ENCODE measurements around the gene SUCLG2. TPM values are rescaled to one million over a fixed set of nuclear protein-coding genes. Genes with fewer than 3 reads are reported as not detected.

Gene SUCLG2
- total and polyA plus RNA-seq, 2 of the 4 experiments (the other 2 are of a cell fraction) = 26.8 to 34.6 TPM

DNA sequence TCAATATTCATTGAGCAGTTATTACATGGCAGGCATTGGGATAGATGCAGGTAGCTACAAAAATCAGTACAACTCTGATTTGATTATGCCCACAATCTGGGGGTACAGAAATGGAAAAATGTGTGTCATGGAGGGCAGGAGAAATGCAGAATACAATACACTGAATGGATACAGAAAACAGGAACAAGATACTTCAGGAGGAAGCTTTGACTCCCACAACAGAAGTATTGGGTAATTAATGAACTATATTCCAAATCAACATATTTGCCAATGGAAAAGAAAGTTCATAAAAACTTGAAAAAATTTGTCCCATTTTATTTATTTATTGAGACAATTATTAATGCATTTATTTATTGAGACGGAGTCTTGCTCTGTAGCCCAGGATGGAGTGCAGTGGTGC, 207.0 kb downstream of the SUCLG2 start:
- POLR2A ChIA-PET (ENCODE audit: unreplicated experiment) = no interaction called here

More for the DNA sequence above, 207.0 kb downstream of the SUCLG2 start:
- H4K20me1 ChIP-seq (ENCODE audit: insufficient read depth, low read length) = no peaks in the 10 kb centered on the region; the same call in 1 of the 2 replicates
- H2BK15ac ChIP-seq (ENCODE audit: low read depth, low read length) = no peak overlapping the region
- no peak for ATAC-seq (ENCODE audit: low read depth)
- H3K18ac ChIP-seq (ENCODE audit: low read depth, low read length) = no peak overlapping the region
- H3K14ac ChIP-seq (replicated peaks; ENCODE audit: low read depth, low read length) = no peak overlapping the region
- no peak overlapping the region for H2AFZ ChIP-seq (replicated peaks; ENCODE audit: low read length, poor library complexity)
- H4K91ac ChIP-seq (ENCODE audit: insufficient read depth, low read depth, low read length) = no peak overlapping the region
- no peak overlapping the region for H4K5ac ChIP-seq (ENCODE audit: low read depth, low read length)
- no CpG with 5 or more reads among the region's 1 CpG for WGBS, 2 experiments (ENCODE audit: extremely low coverage in 2 of 2, insufficient read length in 1 of 2)
- in situ Hi-C loops (cut with MboI; ENCODE audit: low sequenced_read_pairs) = no loop called here
- no peak overlapping the region for H3K23ac ChIP-seq (ENCODE audit: low read depth, low read length)
- H3K9ac ChIP-seq (ENCODE audit: low read depth, low read length) = no peak overlapping the region
- TF ChIP-seq, protein P1, sequence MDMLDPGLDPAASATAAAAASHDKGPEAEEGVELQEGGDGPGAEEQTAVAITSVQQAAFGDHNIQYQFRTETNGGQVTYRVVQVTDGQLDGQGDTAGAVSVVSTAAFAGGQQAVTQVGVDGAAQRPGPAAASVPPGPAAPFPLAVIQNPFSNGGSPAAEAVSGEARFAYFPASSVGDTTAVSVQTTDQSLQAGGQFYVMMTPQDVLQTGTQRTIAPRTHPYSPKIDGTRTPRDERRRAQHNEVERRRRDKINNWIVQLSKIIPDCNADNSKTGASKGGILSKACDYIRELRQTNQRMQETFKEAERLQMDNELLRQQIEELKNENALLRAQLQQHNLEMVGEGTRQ (IDR thresholded peaks at IDR 0.05; ENCODE audit: low read depth, low read length) = no peak
- TF ChIP-seq, protein P2, sequence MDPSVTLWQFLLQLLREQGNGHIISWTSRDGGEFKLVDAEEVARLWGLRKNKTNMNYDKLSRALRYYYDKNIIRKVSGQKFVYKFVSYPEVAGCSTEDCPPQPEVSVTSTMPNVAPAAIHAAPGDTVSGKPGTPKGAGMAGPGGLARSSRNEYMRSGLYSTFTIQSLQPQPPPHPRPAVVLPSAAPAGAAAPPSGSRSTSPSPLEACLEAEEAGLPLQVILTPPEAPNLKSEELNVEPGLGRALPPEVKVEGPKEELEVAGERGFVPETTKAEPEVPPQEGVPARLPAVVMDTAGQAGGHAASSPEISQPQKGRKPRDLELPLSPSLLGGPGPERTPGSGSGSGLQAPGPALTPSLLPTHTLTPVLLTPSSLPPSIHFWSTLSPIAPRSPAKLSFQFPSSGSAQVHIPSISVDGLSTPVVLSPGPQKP (IDR thresholded peaks at IDR 0.05; ENCODE audit: borderline replicate concordance, low read depth, low read length) = no peak
- TF ChIP-seq MXI1 (IDR thresholded peaks at IDR 0.05; ENCODE audit: borderline replicate concordance, low read depth, low read length) (no peak), RAD21 (IDR thresholded peaks at IDR 0.05; ENCODE audit: low read length) (no peak), RFX5 (IDR thresholded peaks at IDR 0.05; ENCODE audit: low read depth, low read length) (no peak), NFE2L2 (IDR thresholded peaks at IDR 0.05; ENCODE audit: low read depth, low read length) (no peak), MAZ (IDR thresholded peaks at IDR 0.05; ENCODE audit: borderline replicate concordance, low read depth, low read length) (no peak), BHLHE40 (IDR thresholded peaks at IDR 0.05; ENCODE audit: low read depth, low read length) (no peak), SMC3 (IDR thresholded peaks at IDR 0.05; ENCODE audit: low read depth, low read length) (no peak), RCOR1 (IDR thresholded peaks at IDR 0.05; ENCODE audit: insufficient replicate concordance, low read length) (no peak), FOS (IDR thresholded peaks at IDR 0.05; ENCODE audit: low read depth, low read length) (no peak), POLR2A (IDR thresholded peaks at IDR 0.05; ENCODE audit: low read depth, low read length) (no peak), CEBPB (IDR thresholded peaks at IDR 0.05; ENCODE audit: low read depth, low read length) (no peak), MAFK (IDR thresholded peaks at IDR 0.05; ENCODE audit: low read depth, low read length) (no peak), CHD1 (IDR thresholded peaks at IDR 0.05; ENCODE audit: low read depth, low read length) (no peak)
- TF ChIP-seq, protein P3, sequence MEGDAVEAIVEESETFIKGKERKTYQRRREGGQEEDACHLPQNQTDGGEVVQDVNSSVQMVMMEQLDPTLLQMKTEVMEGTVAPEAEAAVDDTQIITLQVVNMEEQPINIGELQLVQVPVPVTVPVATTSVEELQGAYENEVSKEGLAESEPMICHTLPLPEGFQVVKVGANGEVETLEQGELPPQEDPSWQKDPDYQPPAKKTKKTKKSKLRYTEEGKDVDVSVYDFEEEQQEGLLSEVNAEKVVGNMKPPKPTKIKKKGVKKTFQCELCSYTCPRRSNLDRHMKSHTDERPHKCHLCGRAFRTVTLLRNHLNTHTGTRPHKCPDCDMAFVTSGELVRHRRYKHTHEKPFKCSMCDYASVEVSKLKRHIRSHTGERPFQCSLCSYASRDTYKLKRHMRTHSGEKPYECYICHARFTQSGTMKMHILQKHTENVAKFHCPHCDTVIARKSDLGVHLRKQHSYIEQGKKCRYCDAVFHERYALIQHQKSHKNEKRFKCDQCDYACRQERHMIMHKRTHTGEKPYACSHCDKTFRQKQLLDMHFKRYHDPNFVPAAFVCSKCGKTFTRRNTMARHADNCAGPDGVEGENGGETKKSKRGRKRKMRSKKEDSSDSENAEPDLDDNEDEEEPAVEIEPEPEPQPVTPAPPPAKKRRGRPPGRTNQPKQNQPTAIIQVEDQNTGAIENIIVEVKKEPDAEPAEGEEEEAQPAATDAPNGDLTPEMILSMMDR (conservative IDR thresholded peaks at IDR 0.05; ENCODE audit: low read depth, low read length) = no peak
- no peak overlapping the region for H3K27ac ChIP-seq (ENCODE audit: insufficient read depth, low read length)
- no peaks in the 10 kb centered on the region for H3K9me1 ChIP-seq (ENCODE audit: insufficient read depth, low read length)
- H3K4ac ChIP-seq (ENCODE audit: low read depth, low read length) = no peak overlapping the region
- CTCF ChIA-PET = no interaction called here
- H2AK5ac ChIP-seq (ENCODE audit: low read depth, low read length) = no peak overlapping the region
- no peaks in the 10 kb centered on the region for H3K9me3 ChIP-seq (ENCODE audit: control insufficient read depth, insufficient read depth, low read length)
- intact Hi-C loops (cut with micrococcal nuclease) = no loop called here
- H2BK20ac ChIP-seq (ENCODE audit: low read depth, low read length) = no peak overlapping the region
- H2BK120ac ChIP-seq (ENCODE audit: low read depth, low read length) = no peak overlapping the region
- H3K36me3 ChIP-seq (ENCODE audit: control insufficient read depth, insufficient read depth, low read length) = no peaks in the 10 kb centered on the region
- dilution Hi-C loops (cut with HindIII; ENCODE audit: low sequenced_read_pairs, unreplicated experiment) = no loop called here
- H3K4me3 ChIP-seq (ENCODE audit: insufficient read depth, low read depth, low read length) = no peak overlapping the region
- H3K56ac ChIP-seq (ENCODE audit: extremely low read depth, insufficient read depth, low read length) = no peak overlapping the region
- no peak for DNase-seq
- no peaks in the 10 kb centered on the region for H3K4me1 ChIP-seq (ENCODE audit: control insufficient read depth, insufficient read depth, low read length)
- no peak overlapping the region for H2AK9ac ChIP-seq (replicated peaks; ENCODE audit: low read depth, low read length, poor library complexity)
- no peaks in the 10 kb centered on the region for H3K27me3 ChIP-seq (ENCODE audit: control insufficient read depth, insufficient read depth, low read length)
- H3K79me1 ChIP-seq (ENCODE audit: low read depth in 1 of 2, low read length in 2 of 2) = no peaks in the 10 kb centered on the region
- no peak overlapping the region for H4K8ac ChIP-seq (ENCODE audit: low read depth in 2 of 2, low read length in 2 of 2)
- H2BK5ac ChIP-seq (ENCODE audit: low read depth, low read length, poor library complexity, severe bottlenecking) = no peak overlapping the region
- H3K4me2 ChIP-seq (ENCODE audit: low read depth, low read length) = no peak overlapping the region
- BruUV-seq (replicated peaks) = no TSS peak

Measured in IMR-90 (cell line).